ENCODE measurements around the gene TOR1AIP2. TPM values are rescaled to one million over a fixed set of nuclear protein-coding genes. Genes with fewer than 3 reads are reported as not detected.
"Not testable (repeated sequence)": the region's sequence is repeated elsewhere in the genome, so short reads cannot be mapped to it uniquely, and the experiment has no call there.

TOR1AIP2 gene
- polyA plus RNA-seq, 2 of the 4 experiments (the other 2 are of a cell fraction) = 17.1 to 35.0 TPM

DNA sequence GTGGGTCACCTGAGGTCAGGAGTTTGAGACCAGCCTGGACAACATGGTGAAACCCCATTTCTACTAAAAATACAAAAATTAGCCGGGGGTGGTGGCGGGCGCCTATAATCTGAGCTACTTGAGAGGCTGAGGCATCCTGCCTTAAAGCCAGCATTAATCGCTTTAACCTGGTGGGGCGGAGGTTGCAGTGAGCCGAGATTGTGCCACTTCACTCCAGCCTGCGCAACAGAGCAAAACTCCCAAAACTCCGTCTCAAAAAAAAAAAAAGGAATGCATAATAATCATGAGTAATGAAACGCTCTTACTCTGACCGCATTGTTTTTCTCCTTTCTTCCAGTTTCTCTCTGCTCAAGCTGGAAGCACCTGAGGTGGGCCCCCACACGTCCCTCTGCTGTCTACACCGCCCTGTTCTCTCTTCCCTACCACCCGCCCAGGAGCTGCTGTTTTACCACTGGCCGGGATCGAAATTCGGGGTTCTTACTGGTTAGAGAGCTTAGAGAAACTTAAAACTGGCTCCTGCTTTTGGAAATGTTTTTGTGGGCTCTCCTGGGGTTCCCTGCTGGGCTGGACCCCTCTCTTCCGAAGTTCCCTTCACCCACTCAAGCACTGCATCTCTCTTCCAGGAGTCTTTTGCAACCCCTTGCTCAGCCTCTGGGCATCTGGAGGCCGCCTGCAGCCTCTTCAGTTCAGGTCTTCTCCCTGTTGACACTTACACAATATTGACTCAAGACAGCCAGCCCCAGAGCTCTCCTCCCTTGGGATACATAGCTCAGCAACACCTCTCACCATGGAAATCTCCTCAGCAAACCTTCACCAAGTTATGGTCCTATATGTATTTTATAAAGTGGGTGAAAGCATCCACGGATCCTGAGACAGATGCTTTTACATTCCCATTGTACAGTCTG lies 72.1 kb downstream of the TOR1AIP2 start:
- TF ChIP-seq EHMT2 (IDR thresholded peaks at IDR 0.05; ENCODE audit: low read depth) (no peak), ZNF302 (CRISPR knock-in tag; IDR thresholded peaks at IDR 0.05) (no peak), POLR2A (IDR thresholded peaks at IDR 0.05; ENCODE audit: low read length) (no peak), NR3C1 (IDR thresholded peaks at IDR 0.05) (no peak), MAZ (IDR thresholded peaks at IDR 0.05; ENCODE audit: borderline replicate concordance, low read depth, low read length) (no peak), HOXB13 (CRISPR knock-in tag; IDR thresholded peaks at IDR 0.05; ENCODE audit: low read depth) (no peak), NFE2L2 (conservative IDR thresholded peaks at IDR 0.05; ENCODE audit: low read length) (no peak), HDAC2 (IDR thresholded peaks at IDR 0.05) (no peak), SREBF2 (IDR thresholded peaks at IDR 0.05) (no peak), ZC3H11A (IDR thresholded peaks at IDR 0.05) (no peak), CBX2 (IDR thresholded peaks at IDR 0.05; ENCODE audit: borderline replicate concordance, low read depth) (no peak), MAFK (IDR thresholded peaks at IDR 0.05; ENCODE audit: partially characterized antibody) (no peak)
- TF ChIP-seq, protein P1, sequence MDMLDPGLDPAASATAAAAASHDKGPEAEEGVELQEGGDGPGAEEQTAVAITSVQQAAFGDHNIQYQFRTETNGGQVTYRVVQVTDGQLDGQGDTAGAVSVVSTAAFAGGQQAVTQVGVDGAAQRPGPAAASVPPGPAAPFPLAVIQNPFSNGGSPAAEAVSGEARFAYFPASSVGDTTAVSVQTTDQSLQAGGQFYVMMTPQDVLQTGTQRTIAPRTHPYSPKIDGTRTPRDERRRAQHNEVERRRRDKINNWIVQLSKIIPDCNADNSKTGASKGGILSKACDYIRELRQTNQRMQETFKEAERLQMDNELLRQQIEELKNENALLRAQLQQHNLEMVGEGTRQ (IDR thresholded peaks at IDR 0.05) = no peak
- ATAC-seq = no peak
- Histone ChIP-seq H3K4me1 (no peaks in the 10 kb centered on the region), H3K4me2 (no peak overlapping the region), H3K27ac (no peak overlapping the region), H3K9me3 (no peaks in the 10 kb centered on the region), H3K4me3 (no peak overlapping the region)
- ChIA-PET CTCF (interaction anchor here (0.6 to 16.1 kb wide), 7 partner anchors 8 to 1267 kb away, joined by 3 to 644 read pairs (median 4); no protein-coding TSS in a partner anchor), POLR2A (no interaction called here)
- WGBS (ENCODE audit: missing lambda C conversion rate) = 68% methylated on average over 19 of the region's 19 CpGs
- no peak for FAIRE-seq
- DNase-seq (ENCODE audit: low read depth in 1 of 2, low spot score in 1 of 2) = no peak

DNA sequence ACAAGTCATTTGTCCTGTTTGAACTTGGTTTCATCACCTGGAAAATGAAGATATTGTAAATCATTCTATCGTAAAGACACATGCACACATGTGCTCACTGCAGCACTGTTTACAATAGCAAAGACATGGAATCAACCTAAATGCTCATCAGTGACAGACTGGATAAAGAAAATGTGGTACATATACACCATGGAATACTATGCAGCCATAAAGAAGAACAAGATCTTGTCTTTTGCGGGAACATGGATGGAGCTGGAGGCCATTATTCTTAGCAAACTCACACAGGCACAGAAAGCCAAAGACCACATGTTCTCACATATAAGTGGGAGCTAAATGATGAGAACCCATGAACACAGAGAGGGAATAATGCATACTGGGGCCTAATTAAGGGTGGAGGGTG lies 73.2 kb downstream of the TOR1AIP2 start:
- DNase-seq (ENCODE audit: low read depth in 1 of 2, low spot score in 1 of 2); POLR2A ChIA-PET; H3K4me2 ChIP-seq; H3K4me3 ChIP-seq; ATAC-seq; H3K9me3 ChIP-seq; FAIRE-seq; H3K27ac ChIP-seq; CTCF ChIA-PET; H3K4me1 ChIP-seq: not testable (repeated sequence)
- 92% methylated on average over 2 of the region's 2 CpGs for WGBS (ENCODE audit: missing lambda C conversion rate)

DNA sequence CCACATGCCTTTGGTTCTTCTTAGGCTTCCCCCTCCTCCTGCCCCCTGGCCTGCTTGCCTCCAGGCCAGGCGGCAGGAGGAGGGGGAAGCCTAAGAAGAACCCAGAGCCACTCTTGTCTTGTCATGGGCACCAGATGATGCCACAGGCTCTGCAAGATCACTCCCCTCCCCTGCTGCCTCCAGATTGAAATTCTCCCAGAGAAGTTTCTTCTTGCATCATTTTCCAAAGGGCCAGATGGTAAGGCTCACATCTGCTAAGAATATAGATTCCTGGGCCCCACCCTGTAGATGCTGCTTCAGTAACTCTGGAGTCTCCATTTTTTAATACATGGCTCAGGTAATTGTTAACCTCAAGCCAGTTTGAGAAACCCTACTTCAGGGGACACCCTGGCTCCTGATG lies 73.7 kb downstream of the TOR1AIP2 start:
- Histone ChIP-seq H3K4me3 (no peak overlapping the region), H3K27ac (no peak overlapping the region), H3K9me3 (no peaks in the 10 kb centered on the region), H3K4me2 (no peak overlapping the region), H3K4me1 (no peaks in the 10 kb centered on the region)
- DNase-seq (ENCODE audit: low read depth in 1 of 2, low spot score in 1 of 2) = no peak
- ChIA-PET POLR2A (no interaction called here), CTCF (no interaction called here)
- no peak for FAIRE-seq
- TF ChIP-seq JUN (IDR thresholded peaks at IDR 0.05) (no peak), ZFP36 (IDR thresholded peaks at IDR 0.05; ENCODE audit: borderline replicate concordance, partially characterized antibody) (no peak), ZNF302 (CRISPR knock-in tag; IDR thresholded peaks at IDR 0.05) (no peak), HOXB5 (CRISPR knock-in tag; IDR thresholded peaks at IDR 0.05) (no peak), HDAC2 (IDR thresholded peaks at IDR 0.05) (no peak), CHD2 (IDR thresholded peaks at IDR 0.05; ENCODE audit: low read length, partially characterized antibody) (no peak), RCOR1 (IDR thresholded peaks at IDR 0.05; ENCODE audit: low read depth, low read length) (no peak)
- TF ChIP-seq, protein P2, sequence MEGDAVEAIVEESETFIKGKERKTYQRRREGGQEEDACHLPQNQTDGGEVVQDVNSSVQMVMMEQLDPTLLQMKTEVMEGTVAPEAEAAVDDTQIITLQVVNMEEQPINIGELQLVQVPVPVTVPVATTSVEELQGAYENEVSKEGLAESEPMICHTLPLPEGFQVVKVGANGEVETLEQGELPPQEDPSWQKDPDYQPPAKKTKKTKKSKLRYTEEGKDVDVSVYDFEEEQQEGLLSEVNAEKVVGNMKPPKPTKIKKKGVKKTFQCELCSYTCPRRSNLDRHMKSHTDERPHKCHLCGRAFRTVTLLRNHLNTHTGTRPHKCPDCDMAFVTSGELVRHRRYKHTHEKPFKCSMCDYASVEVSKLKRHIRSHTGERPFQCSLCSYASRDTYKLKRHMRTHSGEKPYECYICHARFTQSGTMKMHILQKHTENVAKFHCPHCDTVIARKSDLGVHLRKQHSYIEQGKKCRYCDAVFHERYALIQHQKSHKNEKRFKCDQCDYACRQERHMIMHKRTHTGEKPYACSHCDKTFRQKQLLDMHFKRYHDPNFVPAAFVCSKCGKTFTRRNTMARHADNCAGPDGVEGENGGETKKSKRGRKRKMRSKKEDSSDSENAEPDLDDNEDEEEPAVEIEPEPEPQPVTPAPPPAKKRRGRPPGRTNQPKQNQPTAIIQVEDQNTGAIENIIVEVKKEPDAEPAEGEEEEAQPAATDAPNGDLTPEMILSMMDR (IDR thresholded peaks at IDR 0.05) = no peak
- TF ChIP-seq, protein P3, sequence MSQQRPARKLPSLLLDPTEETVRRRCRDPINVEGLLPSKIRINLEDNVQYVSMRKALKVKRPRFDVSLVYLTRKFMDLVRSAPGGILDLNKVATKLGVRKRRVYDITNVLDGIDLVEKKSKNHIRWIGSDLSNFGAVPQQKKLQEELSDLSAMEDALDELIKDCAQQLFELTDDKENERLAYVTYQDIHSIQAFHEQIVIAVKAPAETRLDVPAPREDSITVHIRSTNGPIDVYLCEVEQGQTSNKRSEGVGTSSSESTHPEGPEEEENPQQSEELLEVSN (IDR thresholded peaks at IDR 0.05; ENCODE audit: borderline replicate concordance, low read depth) = no peak
- TF ChIP-seq, protein P4, sequence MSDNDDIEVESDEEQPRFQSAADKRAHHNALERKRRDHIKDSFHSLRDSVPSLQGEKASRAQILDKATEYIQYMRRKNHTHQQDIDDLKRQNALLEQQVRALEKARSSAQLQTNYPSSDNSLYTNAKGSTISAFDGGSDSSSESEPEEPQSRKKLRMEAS (IDR thresholded peaks at IDR 0.05) = no peak
- ATAC-seq = no peak
- 63% methylated on average over 1 of the region's 1 CpG for WGBS (ENCODE audit: missing lambda C conversion rate)

Data from A549 (cell line).